Neural cell (in vitro differentiated cells): ENCODE results near the gene THYN1. TPM values are rescaled to one million over a fixed set of nuclear protein-coding genes. Genes with fewer than 3 reads are reported as not detected.

Source experiments
- H2AFZ ChIP-seq: fragments of 200-600, 300-800 bp; sonication (generic), shearing (Covaris generic); 2 replicates; pipeline ENCODE4 v1.6.0; 2014; ENCODE audit warnings: low read depth, mild to moderate bottlenecking, antibody characterized with exemption, low read length, moderate library complexity
- H3F3A ChIP-seq: fragments of 200-600 bp; shearing (Covaris generic); 2 replicates; pipeline ENCODE4 v1.6.1; 2016; ENCODE audit warnings: mild to moderate bottlenecking, moderate library complexity, mixed read lengths, antibody characterized with exemption, low read length; ENCODE audit not compliant: insufficient read depth, poor library complexity, severe bottlenecking
- H3K27ac ChIP-seq: fragments of 200-600, 300-800 bp; sonication (generic), shearing (Covaris generic); 2 replicates; pipeline ENCODE4 v1.5.1; 2014; ENCODE audit warnings: mild to moderate bottlenecking, low read length, moderate library complexity
- H3K27me3 ChIP-seq: fragments of 300-800, 200-600 bp; sonication (generic), shearing (Covaris generic); 2 replicates; pipeline ENCODE4 v1.6.0; 2014; ENCODE audit warnings: mild to moderate bottlenecking, low read depth, low read length, moderate library complexity; ENCODE audit not compliant: insufficient read depth
- H3K36me3 ChIP-seq: fragments of 300-800, 200-600 bp; sonication (generic), shearing (Covaris generic); 2 replicates; pipeline ENCODE4 v1.5.1; 2014; ENCODE audit warnings: mild to moderate bottlenecking, antibody characterized with exemption, low read length, moderate library complexity; ENCODE audit not compliant: insufficient read depth
- H3K4me2 ChIP-seq: fragments of 300-800, 200-600 bp; sonication (generic), shearing (Covaris generic); 2 replicates; pipeline ENCODE4 v1.6.0; 2014; ENCODE audit warnings: mild to moderate bottlenecking, low read length
- H3K4me3 ChIP-seq: fragments of 300-800, 200-600 bp; sonication (generic), shearing (Covaris generic); 2 replicates; pipeline ENCODE4 v1.5.1; 2014; ENCODE audit warnings: mild to moderate bottlenecking, low read length, moderate library complexity
- H3K79me2 ChIP-seq: fragments of 200-600 bp; shearing (Covaris generic); replicated peaks from 2 replicates; pipeline ENCODE4 v1.6.0; 2014; ENCODE audit warnings: mild to moderate bottlenecking, low read length, moderate library complexity; ENCODE audit not compliant: insufficient read depth
- H3K9ac ChIP-seq: fragments of 300-800, 200-600 bp; sonication (generic), shearing (Covaris generic); 2 replicates; pipeline ENCODE4 v1.6.1; 2016; ENCODE audit warnings: mild to moderate bottlenecking, low read length, mixed read lengths
- H3K9me2 ChIP-seq: fragments of 200-600 bp; shearing (Covaris generic); 2 replicates; pipeline ENCODE4 v1.6.1; 2016; ENCODE audit warnings: mild to moderate bottlenecking, low read length, mixed read lengths; ENCODE audit not compliant: insufficient read depth
- H3K9me3 ChIP-seq: fragments of 200-600, 300-800 bp; sonication (generic), shearing (Covaris generic); 2 replicates; pipeline ENCODE4 v1.6.1; 2016; ENCODE audit warnings: mild to moderate bottlenecking, mixed run types, low read length, moderate library complexity, mixed read lengths
- H4K20me1 ChIP-seq: fragments of 200-600 bp; shearing (Covaris generic); 2 replicates; pipeline ENCODE4 v1.6.1; 2016; ENCODE audit warnings: mild to moderate bottlenecking, mixed run types; ENCODE audit not compliant: insufficient read depth
- CTCF ChIP-seq: fragments of 450-650 bp; IDR thresholded peaks from 2 replicates; pipeline ENCODE4 v1.5.1; 2014; ENCODE audit warnings: antibody characterized with exemption, mild to moderate bottlenecking, moderate library complexity; ENCODE audit not compliant: poor library complexity, severe bottlenecking
- MXI1 ChIP-seq: fragments of 450-650 bp; conservative IDR thresholded peaks from 2 replicates; pipeline ENCODE4 v1.6.1; 2014; ENCODE audit warnings: antibody characterized with exemption, mild to moderate bottlenecking; ENCODE audit not compliant: poor library complexity, severe bottlenecking
- POLR2AphosphoS5 ChIP-seq: IDR thresholded peaks from 2 replicates; pipeline ENCODE4 v1.6.1; 2012
- REST ChIP-seq: IDR thresholded peaks from 2 replicates; pipeline ENCODE4 v1.6.1; 2012; ENCODE audit warnings: borderline replicate concordance
- polyA plus RNA-seq: library from polyadenylated mRNA; depleted of rRNA; stranded (reverse); fragments of >200 nt; gene quantifications from 2 replicates; pipeline ENCODE4 v1.2.3, GENCODE V29; 2014

THYN1 gene
- polyA plus RNA-seq, 1 donor from 2014 or later: 164 TPM

DNA sequence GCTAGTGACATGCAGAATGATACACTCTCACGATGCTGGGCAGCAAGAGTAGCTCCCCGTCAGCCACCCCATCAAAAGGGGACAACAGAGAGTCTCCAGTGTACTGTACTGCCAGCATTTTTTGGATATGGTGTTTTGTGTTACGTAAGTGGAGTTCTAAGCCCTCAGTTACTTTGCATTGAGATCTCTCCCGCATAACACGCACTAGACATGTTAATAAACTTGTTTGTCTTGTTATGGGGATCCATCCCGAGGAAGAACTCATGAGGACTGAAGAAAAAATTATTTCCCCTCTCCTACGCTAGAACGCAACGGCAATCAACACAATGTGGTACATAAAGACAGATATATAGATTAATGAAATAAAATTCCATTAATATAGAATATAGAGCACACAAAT lies 53.6 kb downstream of the THYN1 start:
- H3F3A ChIP-seq: no peaks in the 10 kb centered on the region
- no peaks in the 10 kb centered on the region for H3K9me3 ChIP-seq
- no peak overlapping the region for H3K27ac ChIP-seq
- no peak overlapping the region for H3K4me3 ChIP-seq
- no peak overlapping the region for H2AFZ ChIP-seq
- no peak overlapping the region for H3K9ac ChIP-seq
- no peak overlapping the region for H3K4me2 ChIP-seq
- H4K20me1 ChIP-seq: no peaks in the 10 kb centered on the region
- H3K27me3 ChIP-seq: no peaks in the 10 kb centered on the region
- no peak for TF ChIP-seq CTCF
- no peak for TF ChIP-seq POLR2AphosphoS5
- no peak for TF ChIP-seq REST
- TF ChIP-seq MXI1: no peak
- H3K36me3 ChIP-seq: no peaks in the 10 kb centered on the region
- H3K9me2 ChIP-seq: no peaks in the 10 kb centered on the region
- no peaks in the 10 kb centered on the region for H3K79me2 ChIP-seq

Other genes starting within 250 kb of the THYN1 start
- 46.1 and 58.5 TPM in 2 replicates for gene JAM3, start 184.3 kb downstream of the THYN1 start, polyA plus RNA-seq
- 11.9 and 13.5 TPM in 2 replicates for gene NCAPD3, start 29.4 kb downstream of the THYN1 start, polyA plus RNA-seq
- 72.6 and 80.3 TPM in 2 replicates for gene VPS26B, start 28.7 kb downstream of the THYN1 start, polyA plus RNA-seq
- gene ACAD8, start 216 bp upstream of the THYN1 start, polyA plus RNA-seq: 60.2 and 68.8 TPM in 2 replicates
- 0.16 and 0.19 TPM in 2 replicates for gene GLB1L3, start 23.0 kb upstream of the THYN1 start, polyA plus RNA-seq
- gene GLB1L2, start 78.6 kb upstream of the THYN1 start, polyA plus RNA-seq: 1.6 and 4.0 TPM in 2 replicates
- gene B3GAT1, start 158.9 kb upstream of the THYN1 start, polyA plus RNA-seq: 28.2 and 34.5 TPM in 2 replicates